HG02973 (cell line): ENCODE measurements around the gene MNDA.
"Not testable (repeated sequence)": the region's sequence is repeated elsewhere in the genome, so short reads cannot be mapped to it uniquely, and the experiment has no call there.

Source experiments
- ATAC-seq: cut with Tn5 transposase; IDR thresholded peaks from one replicate; pipeline ENCODE4 v1.9.1; 2021; ENCODE audit warnings: moderate library complexity; ENCODE audit not compliant: unreplicated experiment

MNDA gene

GRCh38 chr1:158836038-158836437 is 4.9 kb downstream of the MNDA start:
- no peak for ATAC-seq

- no peak for ATAC-seq
Measured at GRCh38 chr1:158838660-158839059, 7.5 kb downstream of the MNDA start.

GRCh38 chr1:158839566-158839965 is 8.4 kb downstream of the MNDA start:
- no peak for ATAC-seq

DNA sequence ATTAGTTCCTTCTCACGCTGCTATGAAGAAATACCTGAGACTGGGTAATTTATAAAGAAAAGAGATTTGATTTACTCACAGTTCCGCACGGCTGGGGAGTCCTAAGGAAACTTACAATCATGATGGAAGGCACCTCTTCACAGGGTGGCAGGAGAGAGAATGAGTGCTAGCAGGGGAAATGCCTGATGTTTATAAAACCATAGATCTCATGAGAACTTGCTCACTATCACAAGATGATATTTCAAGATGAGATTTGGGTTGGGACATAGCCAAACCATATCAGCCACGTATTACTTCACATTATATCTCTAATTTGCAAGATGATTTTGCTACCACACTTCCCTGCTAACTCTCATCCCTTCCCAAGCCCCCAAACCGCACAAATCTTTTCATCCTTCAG is 9.1 kb downstream of the MNDA start:
- ATAC-seq: no peak

- ATAC-seq: no peak
Measured at GRCh38 chr1:158864595-158864994, 33.4 kb downstream of the MNDA start.

GRCh38 chr1:158870438-158870837 is 39.3 kb downstream of the MNDA start:
- ATAC-seq: not testable (repeated sequence)

DNA sequence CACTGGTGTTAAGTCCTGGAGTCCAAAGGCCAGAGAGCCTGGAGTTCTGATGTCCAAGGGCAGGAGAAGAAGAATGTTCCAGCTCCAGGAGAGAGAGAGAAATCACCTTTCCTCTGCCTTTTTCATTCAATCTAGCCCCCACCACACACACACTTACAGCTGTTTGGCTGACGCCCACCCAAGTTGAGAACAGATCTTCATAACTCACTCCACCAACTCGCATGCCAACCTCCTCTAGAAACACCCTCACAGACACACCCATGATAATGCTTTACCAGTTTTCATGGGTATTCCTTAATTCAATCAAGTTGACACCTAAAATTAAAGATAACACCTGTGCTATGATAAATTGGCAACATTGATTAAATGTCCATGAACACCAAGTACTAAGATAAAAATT is 42.0 kb downstream of the MNDA start:
- ATAC-seq: no peak

- ATAC-seq: no peak
Measured at GRCh38 chr1:158893654-158894053, 62.5 kb downstream of the MNDA start.

DNA sequence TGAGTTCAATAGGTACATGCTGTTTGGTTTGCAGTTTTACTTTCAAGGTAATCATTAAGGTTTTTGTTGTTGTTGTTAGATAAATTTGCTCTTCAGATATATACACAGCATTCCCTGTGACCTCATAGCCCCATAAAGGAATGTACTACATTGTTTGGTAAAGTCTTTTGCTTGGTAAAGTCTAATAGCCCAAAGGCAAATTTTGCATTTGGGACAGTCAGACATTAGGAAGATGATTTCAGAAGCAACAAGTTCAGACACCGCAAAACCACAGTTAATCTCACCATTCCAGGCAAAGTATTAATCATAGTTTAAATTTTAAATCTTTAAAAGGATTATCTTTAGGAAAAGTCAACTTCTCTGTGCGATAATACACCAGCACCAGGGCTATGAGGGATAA is 67.6 kb downstream of the MNDA start:
- ATAC-seq: no peak
